SU-DHL-6 (cell line): Measurements from ENCODE around the gene CDC42BPG.

Source experiments
- H2AFZ ChIP-seq: fragments of 200-600 bp; sonication (generic); 2 replicates; pipeline ENCODE4 v1.6.1; 2014; ENCODE audit warnings: low read depth, mild to moderate bottlenecking, moderate library complexity, mixed read lengths, antibody characterized with exemption, low read length; ENCODE audit not compliant: severe bottlenecking
- H3F3A ChIP-seq: fragments of 200-600 bp; shearing (Covaris generic); 2 replicates; pipeline ENCODE4 v1.6.0; 2016; ENCODE audit warnings: antibody characterized with exemption, mild to moderate bottlenecking; ENCODE audit not compliant: insufficient read depth
- H3K27ac ChIP-seq: fragments of 200-600 bp; sonication (generic); 2 replicates; pipeline ENCODE4 v1.5.1; 2016; ENCODE audit warnings: low read depth, mild to moderate bottlenecking, low read length, moderate library complexity, mixed read lengths
- H3K27me3 ChIP-seq: fragments of 200-600 bp; sonication (generic), shearing (Covaris generic); 2 replicates; pipeline ENCODE4 v1.6.0; 2014; ENCODE audit warnings: mild to moderate bottlenecking, low read length
- H3K36me3 ChIP-seq: fragments of 200-600 bp; sonication (generic); 2 replicates; pipeline ENCODE4 v1.6.1; 2014; ENCODE audit warnings: mild to moderate bottlenecking, low read length, mixed read lengths
- H3K4me2 ChIP-seq: fragments of 300-600, 200-600 bp; shearing (Covaris generic), sonication (generic); 2 replicates; pipeline ENCODE4 v1.6.0; 2014; ENCODE audit warnings: low read length, low read depth, mild to moderate bottlenecking; ENCODE audit not compliant: poor library complexity, severe bottlenecking
- H3K4me3 ChIP-seq: fragments of 200-600 bp; sonication (generic); 2 replicates; pipeline ENCODE4 v1.5.1; 2014; ENCODE audit warnings: antibody characterized with exemption, low read length, mild to moderate bottlenecking, mixed read lengths; ENCODE audit not compliant: insufficient read depth, poor library complexity, severe bottlenecking
- H3K79me2 ChIP-seq: fragments of 200-600 bp; sonication (generic); 2 replicates; pipeline ENCODE4 v1.6.1; 2014; ENCODE audit warnings: mild to moderate bottlenecking, low read length, moderate library complexity; ENCODE audit not compliant: insufficient read depth
- H3K9ac ChIP-seq: fragments of 200-600 bp; sonication (generic); 2 replicates; pipeline ENCODE4 v1.7.0; 2014; ENCODE audit warnings: mild to moderate bottlenecking, low read length
- H3K9me2 ChIP-seq: fragments of 200-600 bp; sonication (generic); replicated peaks from 2 replicates; pipeline ENCODE4 v1.6.1; 2014; ENCODE audit warnings: low read length; ENCODE audit not compliant: insufficient read depth
- H3K9me3 ChIP-seq: fragments of 200-600 bp; sonication (generic); 2 replicates; pipeline ENCODE4 v1.6.1; 2014; ENCODE audit warnings: low read length, mixed read lengths; ENCODE audit not compliant: insufficient read depth
- H4K20me1 ChIP-seq: fragments of 200-600 bp; sonication (generic); 2 replicates; pipeline ENCODE4 v1.6.1; 2014; ENCODE audit warnings: low read depth, mild to moderate bottlenecking, antibody characterized with exemption, low read length, moderate library complexity, mixed read lengths
- EZH2phosphoT487 ChIP-seq: fragments of 200-600 bp; sonication (generic), shearing (Covaris generic); conservative IDR thresholded peaks from 2 replicates; pipeline ENCODE4 v1.6.1; 2018; ENCODE audit warnings: mild to moderate bottlenecking, antibody characterized with exemption, low read length, moderate library complexity, mixed read lengths
- TF ChIP-seq, protein P1 (sequence below): fragments of 200-600 bp; sonication (generic); IDR thresholded peaks from one replicate; pipeline ENCODE4 v1.5.1; 2017; ENCODE audit warnings: antibody characterized with exemption, mild to moderate bottlenecking, low read length, moderate library complexity; ENCODE audit not compliant: insufficient read depth, poor library complexity, severe bottlenecking

Gene CDC42BPG

DNA sequence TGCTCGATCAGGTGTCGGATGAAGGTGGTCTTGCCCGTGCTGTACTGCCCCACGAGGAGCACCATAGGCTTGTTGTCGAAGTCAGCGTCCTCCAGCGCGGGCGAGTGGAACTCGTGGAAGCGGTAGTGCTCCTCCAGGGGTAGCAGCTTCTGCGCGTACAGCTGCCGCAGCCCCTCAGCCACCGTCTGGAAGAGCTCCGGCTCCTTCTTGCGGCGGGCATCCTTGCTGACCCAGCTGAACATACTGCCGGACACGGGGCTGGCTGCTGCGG lies 33.7 kb upstream of the CDC42BPG start:
- TF ChIP-seq EZH2phosphoT487: no peak
- TF ChIP-seq, protein P1, sequence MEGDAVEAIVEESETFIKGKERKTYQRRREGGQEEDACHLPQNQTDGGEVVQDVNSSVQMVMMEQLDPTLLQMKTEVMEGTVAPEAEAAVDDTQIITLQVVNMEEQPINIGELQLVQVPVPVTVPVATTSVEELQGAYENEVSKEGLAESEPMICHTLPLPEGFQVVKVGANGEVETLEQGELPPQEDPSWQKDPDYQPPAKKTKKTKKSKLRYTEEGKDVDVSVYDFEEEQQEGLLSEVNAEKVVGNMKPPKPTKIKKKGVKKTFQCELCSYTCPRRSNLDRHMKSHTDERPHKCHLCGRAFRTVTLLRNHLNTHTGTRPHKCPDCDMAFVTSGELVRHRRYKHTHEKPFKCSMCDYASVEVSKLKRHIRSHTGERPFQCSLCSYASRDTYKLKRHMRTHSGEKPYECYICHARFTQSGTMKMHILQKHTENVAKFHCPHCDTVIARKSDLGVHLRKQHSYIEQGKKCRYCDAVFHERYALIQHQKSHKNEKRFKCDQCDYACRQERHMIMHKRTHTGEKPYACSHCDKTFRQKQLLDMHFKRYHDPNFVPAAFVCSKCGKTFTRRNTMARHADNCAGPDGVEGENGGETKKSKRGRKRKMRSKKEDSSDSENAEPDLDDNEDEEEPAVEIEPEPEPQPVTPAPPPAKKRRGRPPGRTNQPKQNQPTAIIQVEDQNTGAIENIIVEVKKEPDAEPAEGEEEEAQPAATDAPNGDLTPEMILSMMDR: no peak
- Histone ChIP-seq H3K9me2 (no peaks in the 10 kb centered on the region), H3K36me3 (no peaks in the 10 kb centered on the region), H3K27me3 (no peaks in the 10 kb centered on the region), H3K4me2 (peak overlapping the region; percentile 77), H2AFZ (no peak overlapping the region), H3F3A (peaks cover 32% of the 10 kb centered on the region), H3K27ac (peak overlapping the region; percentile 82), H3K9me3 (no peaks in the 10 kb centered on the region), H4K20me1 (no peaks in the 10 kb centered on the region; the same call in 1 of the 2 replicates), H3K79me2 (peaks cover 48% of the 10 kb centered on the region), H3K9ac (peak overlapping the region; percentile 91), H3K4me3 (peak overlapping the region; percentile 90)

DNA sequence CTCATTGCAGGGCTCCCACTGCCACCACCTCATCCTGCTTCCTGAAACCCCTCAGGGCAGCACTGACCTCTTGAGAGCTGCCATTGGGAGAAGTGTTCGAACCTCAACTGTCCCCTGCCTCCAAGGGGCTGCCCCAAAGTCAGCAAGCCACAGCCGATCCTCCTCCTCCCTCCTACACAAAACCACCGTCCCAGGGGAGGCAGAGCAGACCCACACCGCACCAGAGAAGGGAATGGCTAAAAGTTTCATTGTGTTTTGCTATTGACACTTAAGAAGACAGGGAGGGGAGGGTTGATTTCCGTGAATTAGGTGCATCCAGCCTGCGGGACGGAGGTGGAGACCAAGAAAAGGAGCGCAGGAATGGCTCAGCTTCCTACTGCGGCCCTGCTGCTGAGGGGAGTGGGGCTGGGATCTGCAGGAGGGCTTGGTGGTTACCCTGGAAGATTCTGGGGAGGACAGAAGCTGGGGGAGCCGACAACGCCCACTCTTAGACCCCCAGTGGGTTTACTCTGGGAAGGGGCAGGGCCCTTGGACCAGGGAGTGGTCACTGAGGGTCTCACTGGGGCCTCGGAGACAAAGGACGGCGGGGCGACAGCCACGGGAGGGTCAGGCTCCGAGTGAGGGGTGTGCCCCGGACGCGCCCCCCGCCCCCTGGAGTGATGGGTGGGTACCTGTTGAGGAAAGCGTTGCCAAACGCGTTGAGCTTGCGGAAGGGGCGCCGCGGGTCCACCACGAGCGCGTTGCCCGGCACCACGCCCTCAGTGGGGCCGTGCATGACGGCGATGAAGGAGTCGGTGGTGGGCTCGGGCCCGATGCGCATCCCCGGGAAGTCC lies 33.2 kb upstream of the CDC42BPG start:
- peaks cover 54% of the 10 kb centered on the region for H3K79me2 ChIP-seq
- H4K20me1 ChIP-seq: no peaks in the 10 kb centered on the region; the same call in 1 of the 2 replicates
- H3K27me3 ChIP-seq: no peaks in the 10 kb centered on the region
- H3K9me2 ChIP-seq: no peaks in the 10 kb centered on the region
- H3K9ac ChIP-seq: peak overlapping the region; percentile 91
- peaks cover 32% of the 10 kb centered on the region for H3F3A ChIP-seq
- H3K4me2 ChIP-seq: peak overlapping the region; percentile 77
- H3K27ac ChIP-seq: peak overlapping the region; percentile 82
- no peaks in the 10 kb centered on the region for H3K36me3 ChIP-seq
- peak overlapping the region; percentile 90 for H3K4me3 ChIP-seq
- H3K9me3 ChIP-seq: no peaks in the 10 kb centered on the region
- TF ChIP-seq, protein P1: no peak
- no peak for TF ChIP-seq EZH2phosphoT487
- H2AFZ ChIP-seq: no peak overlapping the region

DNA sequence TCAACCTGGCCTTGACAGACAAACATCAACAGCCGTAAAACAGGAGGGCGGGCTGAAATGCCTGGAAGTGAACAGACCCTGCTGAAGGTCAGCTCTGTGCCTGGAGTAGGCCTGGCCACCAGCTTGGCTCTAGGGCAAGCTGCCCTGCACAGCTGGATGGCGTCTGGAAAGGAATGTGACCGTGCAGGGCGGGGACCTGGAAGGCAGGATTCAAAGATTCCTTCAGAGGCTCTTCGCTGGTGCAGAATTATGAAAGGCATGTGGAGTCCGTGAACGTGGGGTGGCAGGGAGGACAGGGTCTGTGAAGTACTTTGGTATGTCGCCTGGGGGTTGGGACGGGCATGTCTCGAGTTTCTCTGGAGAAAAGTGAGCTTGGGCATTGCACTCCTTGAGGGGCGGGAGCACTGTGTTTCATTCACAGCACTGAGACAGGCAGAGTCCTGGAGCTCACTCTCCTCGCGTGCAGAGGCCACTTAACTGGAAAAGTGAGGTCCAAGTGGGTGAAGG lies 32.4 kb upstream of the CDC42BPG start:
- H3K27me3 ChIP-seq: no peaks in the 10 kb centered on the region

More for the DNA sequence above, 32.4 kb upstream of the CDC42BPG start:
- Histone ChIP-seq H3K9ac (peak overlapping the region; percentile 91), H4K20me1 (no peaks in the 10 kb centered on the region; the same call in 1 of the 2 replicates), H3K4me2 (peak overlapping the region; percentile 77), H2AFZ (no peak overlapping the region), H3K36me3 (no peaks in the 10 kb centered on the region), H3K4me3 (peak overlapping the region; percentile 90), H3K9me3 (no peaks in the 10 kb centered on the region), H3K79me2 (peaks cover 61% of the 10 kb centered on the region), H3F3A (peaks cover 32% of the 10 kb centered on the region), H3K9me2 (no peaks in the 10 kb centered on the region), H3K27ac (peak overlapping the region; percentile 82)
- TF ChIP-seq EZH2phosphoT487: no peak
- TF ChIP-seq, protein P1: no peak
